Erythroblast (primary cell): Measurements from ENCODE around the gene LIF.

Experiments
- GATA1 ChIP-seq: IDR thresholded peaks from 2 replicates; pipeline ENCODE4 v1.6.1; 2011; ENCODE audit warnings: low read depth, mild to moderate bottlenecking, control low read depth, low read length, moderate library complexity
- POLR2A ChIP-seq: IDR thresholded peaks from 2 replicates; pipeline ENCODE4 v1.6.1; 2011; ENCODE audit warnings: mild to moderate bottlenecking, low read length

DNA sequence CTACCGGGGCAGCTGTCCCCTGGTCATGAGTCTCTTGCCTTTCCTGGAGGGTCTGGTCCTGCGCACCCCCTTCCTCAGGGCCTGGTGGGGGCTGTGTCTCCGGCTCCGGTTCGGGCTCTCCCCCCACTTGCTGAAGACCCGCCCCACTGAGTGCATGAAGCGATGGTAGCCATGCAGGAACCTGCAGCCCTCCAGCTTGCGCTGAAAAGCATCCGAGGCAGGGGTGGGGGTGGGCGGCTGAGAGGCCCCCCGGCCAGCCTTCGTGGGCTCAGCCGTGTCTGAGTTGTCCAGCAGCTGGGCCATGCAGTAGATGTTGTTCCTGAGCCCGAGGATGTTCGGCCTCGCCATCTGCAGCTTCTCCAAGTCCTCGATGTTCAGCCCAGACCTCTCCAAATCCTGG, 17.3 kb upstream of the LIF start:
- TF ChIP-seq POLR2A (no peak), GATA1 (no peak)
